ENCODE measurements around the gene MYO15B. TPM values are rescaled to one million over a fixed set of nuclear protein-coding genes. Genes with fewer than 3 reads are reported as not detected.

MYO15B gene
- total RNA-seq, 2 donors from 2014 or later = 38.4 to 45.0 TPM

DNA sequence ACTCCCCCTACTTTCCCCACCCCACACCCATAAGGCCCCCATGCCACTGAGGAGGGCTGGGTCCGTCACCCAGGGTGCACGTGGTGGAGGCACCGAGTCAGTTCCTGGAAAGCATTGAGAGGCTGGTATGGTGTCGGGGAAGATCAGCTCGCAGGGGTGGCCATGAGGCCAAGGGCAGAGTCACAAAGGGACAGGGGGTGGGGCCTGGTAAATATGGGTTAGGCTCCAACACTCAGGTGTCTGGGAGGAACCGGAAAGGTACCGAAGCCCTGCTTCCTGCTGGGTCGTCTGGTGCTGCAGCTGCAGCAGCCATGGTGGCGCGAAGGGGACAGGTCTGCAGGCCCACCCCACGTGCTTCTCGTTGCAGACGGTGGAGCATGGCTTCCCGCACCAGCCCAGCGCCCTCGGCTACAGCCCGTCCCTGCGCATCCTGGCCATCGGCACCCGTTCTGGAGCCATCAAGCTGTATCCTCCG is 31.9 kb upstream of the MYO15B start:
- Mint-ChIP-seq H3K27ac (no peak overlapping the region), H3K36me3 (no peaks in the 10 kb centered on the region), H3K9me3 (no peaks in the 10 kb centered on the region)
- DNase-seq (ENCODE audit: low spot score in 2 of 2) (no peak), ATAC-seq (no peak)

DNA sequence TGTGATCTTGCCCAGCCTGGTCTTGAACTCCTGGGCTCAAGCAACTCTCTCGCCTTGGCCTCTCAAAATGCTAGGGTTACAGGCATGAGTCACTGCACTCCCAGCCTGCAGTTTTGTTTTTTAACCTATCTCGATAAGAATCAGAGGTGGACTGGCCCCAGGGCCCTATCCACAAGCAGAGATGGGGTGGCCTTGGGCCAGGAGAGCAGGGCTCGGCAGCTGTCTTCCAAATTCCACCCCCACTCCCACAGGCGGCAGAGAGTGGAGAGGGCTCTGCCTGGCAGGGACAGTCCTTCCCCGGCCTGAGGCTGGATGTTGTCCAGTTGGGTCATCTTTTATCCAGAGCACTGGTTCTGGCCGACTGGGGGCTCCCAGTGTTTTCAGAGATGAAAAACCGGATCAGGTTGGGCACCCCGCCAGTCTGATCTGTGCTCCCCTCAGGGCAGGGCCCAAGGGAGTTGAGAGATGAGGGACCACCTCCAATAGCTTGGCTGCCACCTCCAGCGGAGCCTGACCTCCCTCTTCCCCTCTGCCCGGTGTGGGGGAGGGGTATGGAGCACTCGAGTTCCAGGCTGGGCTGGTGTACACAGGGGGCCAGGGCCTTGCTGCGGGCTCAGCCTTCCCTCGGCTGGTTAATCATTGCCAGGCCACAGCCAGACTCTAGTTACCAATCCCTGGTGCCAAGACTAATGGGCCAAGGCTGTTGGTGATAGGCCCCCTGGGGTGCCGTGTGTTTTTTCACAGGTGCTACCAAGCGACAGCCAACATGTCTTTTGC is 30.3 kb upstream of the MYO15B start:
- no peak overlapping the region for H3K27ac Mint-ChIP-seq
- no peaks in the 10 kb centered on the region for H3K9me3 Mint-ChIP-seq
- DNase-seq (ENCODE audit: low spot score in 2 of 2) (no peak), ATAC-seq (no peak)
- H3K36me3 Mint-ChIP-seq = no peaks in the 10 kb centered on the region

DNA sequence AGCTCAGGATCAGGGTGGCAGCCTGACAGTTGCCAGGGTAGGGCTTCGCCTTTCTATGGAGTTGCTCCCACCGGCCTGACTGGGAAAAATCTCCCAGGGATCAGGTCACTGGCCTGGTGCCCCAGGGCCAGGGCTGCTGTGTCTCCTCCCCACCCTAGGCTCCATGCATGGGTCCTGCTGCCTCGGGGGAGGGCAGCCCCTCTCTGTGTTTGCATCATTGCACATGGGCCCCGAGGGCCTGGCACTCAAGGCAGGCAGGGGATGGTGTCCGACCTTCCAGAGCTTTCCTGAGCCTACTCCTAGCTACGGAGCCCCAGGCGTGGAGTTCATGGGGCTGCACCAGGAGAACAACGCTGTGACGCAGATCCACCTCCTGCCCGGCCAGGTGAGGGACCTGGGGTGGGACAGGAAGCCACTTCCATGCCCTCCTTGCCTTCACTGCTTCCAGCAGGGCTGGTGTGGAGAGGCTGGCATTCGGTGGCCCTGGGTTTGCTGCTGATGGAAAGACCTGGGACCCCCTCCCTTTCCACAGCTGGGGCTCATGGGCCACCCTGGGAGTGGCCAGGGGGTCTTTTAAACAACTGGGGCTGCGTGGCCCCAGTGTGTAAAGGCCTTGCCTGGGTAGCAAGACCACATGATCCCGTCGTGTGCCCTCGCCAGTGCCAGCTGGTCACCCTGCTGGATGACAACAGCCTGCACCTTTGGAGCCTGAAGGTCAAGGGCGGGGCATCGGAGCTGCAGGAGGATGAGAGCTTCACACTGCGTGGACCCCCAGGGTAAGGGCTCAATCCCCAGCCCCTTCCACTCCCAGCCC is 29.5 kb upstream of the MYO15B start:
- Mint-ChIP-seq H3K9me3 (no peaks in the 10 kb centered on the region), H3K36me3 (no peaks in the 10 kb centered on the region), H3K27ac (no peak overlapping the region)
- DNase-seq (ENCODE audit: low spot score in 2 of 2) (no peak), ATAC-seq (no peak)

- no peak for ATAC-seq
- Mint-ChIP-seq H3K27ac (no peak overlapping the region), H3K9me3 (no peaks in the 10 kb centered on the region), H3K36me3 (no peaks in the 10 kb centered on the region)
- no peak for DNase-seq (ENCODE audit: low spot score in 2 of 2)
Observed at GRCh38 chr17:75558666-75559530, 28.7 kb upstream of the MYO15B start.

GRCh38 chr17:75559958-75560533 is 27.6 kb upstream of the MYO15B start:
- no peak overlapping the region for H3K27ac Mint-ChIP-seq
- no peak for ATAC-seq
- no peaks in the 10 kb centered on the region for H3K36me3 Mint-ChIP-seq
- DNase-seq (ENCODE audit: low spot score in 2 of 2) = no peak
- no peaks in the 10 kb centered on the region for H3K9me3 Mint-ChIP-seq

DNA sequence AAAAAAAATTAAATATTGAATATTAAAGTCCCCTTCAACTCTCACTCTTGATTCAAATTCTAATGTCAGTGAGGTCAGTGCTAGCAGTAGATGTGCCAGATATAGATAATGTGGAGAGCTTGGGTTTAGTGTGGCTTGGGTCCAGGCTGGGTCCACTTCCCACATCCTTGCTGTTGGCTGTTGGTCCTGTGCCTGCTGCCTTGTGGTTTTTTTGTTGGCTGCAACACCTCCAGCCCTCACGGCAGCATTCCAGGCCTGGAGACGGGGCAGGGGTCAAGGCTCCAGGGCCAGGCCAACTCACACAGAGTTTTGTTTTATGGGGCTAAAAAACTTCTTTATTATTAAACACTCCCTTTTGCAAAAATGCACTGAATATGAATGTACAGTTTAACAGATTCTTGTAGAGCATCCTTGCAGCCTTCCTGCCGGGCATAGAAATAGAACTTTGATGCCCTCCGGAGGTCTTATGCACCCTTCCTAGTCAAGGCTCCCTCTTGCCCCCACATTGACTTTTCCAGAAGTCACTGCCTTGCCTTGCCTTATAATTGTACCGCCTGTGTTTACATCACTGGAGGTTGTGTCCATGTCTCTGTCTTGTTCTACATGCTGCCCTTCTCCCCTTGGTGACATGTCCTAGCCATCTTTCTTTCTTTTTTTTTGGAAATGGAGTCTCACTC is 25.5 kb upstream of the MYO15B start:
- ATAC-seq (no peak), DNase-seq (ENCODE audit: low spot score in 2 of 2) (no peak)
- no peaks in the 10 kb centered on the region for H3K9me3 Mint-ChIP-seq
- H3K27ac Mint-ChIP-seq = peak overlapping the region in 1 of 2 donors; percentile 55
- H3K36me3 Mint-ChIP-seq = no peaks in the 10 kb centered on the region

GRCh38 chr17:75563063-75563758 is 24.4 kb upstream of the MYO15B start:
- Mint-ChIP-seq H3K9me3 (no peaks in the 10 kb centered on the region), H3K36me3 (no peaks in the 10 kb centered on the region), H3K27ac (no peak overlapping the region)
- ATAC-seq (no peak), DNase-seq (ENCODE audit: low spot score in 2 of 2) (no peak)

GRCh38 chr17:75564195-75564594 is 23.4 kb upstream of the MYO15B start:
- DNase-seq (ENCODE audit: low spot score in 2 of 2) (no peak), ATAC-seq (no peak)
- H3K36me3 Mint-ChIP-seq = no peaks in the 10 kb centered on the region
- no peaks in the 10 kb centered on the region for H3K9me3 Mint-ChIP-seq
- H3K27ac Mint-ChIP-seq = no peak overlapping the region

DNA sequence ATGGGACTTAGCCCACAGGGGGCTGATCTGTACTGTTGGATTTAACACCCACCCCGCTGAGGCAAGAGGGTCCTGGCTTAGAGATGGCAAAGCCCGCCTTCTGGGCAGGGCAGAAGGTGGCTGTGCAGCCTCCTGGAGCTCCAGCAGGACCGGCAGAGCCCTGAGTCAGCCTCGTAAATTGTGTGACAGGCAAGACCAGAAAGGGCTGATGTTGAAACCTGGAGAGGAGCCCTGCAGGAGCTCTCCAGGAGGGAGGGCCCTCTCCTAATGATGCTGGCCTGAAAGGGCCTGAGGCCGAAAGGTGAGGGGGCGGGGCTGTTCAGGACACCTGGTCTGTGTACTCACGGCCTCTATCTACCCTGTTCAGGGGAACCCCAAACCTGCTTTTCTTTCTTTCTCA is 22.5 kb upstream of the MYO15B start:
- DNase-seq (ENCODE audit: low spot score in 2 of 2) (no peak), ATAC-seq (no peak)
- Mint-ChIP-seq H3K36me3 (no peaks in the 10 kb centered on the region), H3K27ac (no peak overlapping the region), H3K9me3 (no peaks in the 10 kb centered on the region)

- Mint-ChIP-seq H3K27ac (peak overlapping the region in 1 of 2 donors; percentile 4), H3K36me3 (no peaks in the 10 kb centered on the region), H3K9me3 (no peaks in the 10 kb centered on the region)
- no peak for ATAC-seq
- no peak for DNase-seq (ENCODE audit: low spot score in 2 of 2)
Observed at GRCh38 chr17:75565618-75566017, 22.0 kb upstream of the MYO15B start.

- Mint-ChIP-seq H3K27ac (peak overlapping the region in 1 of 2 donors; percentile 63), H3K36me3 (no peaks in the 10 kb centered on the region), H3K9me3 (no peaks in the 10 kb centered on the region)
- ATAC-seq (no peak), DNase-seq (ENCODE audit: low spot score in 2 of 2) (no peak)
Observed at GRCh38 chr17:75566416-75566815, 21.2 kb upstream of the MYO15B start.

DNA sequence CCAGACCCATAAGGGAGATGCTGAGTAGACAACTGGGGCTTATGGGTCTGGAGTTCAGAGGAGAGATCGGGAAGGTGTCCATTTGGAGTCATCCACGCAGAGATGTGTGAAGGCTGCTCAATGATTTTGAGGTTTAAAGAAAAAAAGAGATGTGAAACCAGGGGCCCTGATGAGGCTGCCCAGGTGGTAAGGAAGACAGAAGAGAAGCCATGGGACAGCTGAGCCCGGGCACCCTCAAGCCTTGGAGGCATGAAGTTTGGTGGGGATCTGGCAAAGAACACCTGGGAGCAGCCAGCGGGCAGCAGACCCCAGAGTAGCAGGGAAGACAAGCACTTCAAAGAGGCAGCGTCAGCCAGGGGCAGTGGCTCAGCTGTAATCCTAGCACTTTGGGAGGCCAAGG is 20.8 kb upstream of the MYO15B start:
- DNase-seq (ENCODE audit: low spot score in 2 of 2) (no peak), ATAC-seq (no peak)
- Mint-ChIP-seq H3K9me3 (no peaks in the 10 kb centered on the region), H3K27ac (peak overlapping the region in 1 of 2 donors; percentile 63), H3K36me3 (no peaks in the 10 kb centered on the region)

- DNase-seq (ENCODE audit: low spot score in 2 of 2) (no peak), ATAC-seq (no peak)
- Mint-ChIP-seq H3K27ac (no peak overlapping the region), H3K9me3 (no peaks in the 10 kb centered on the region), H3K36me3 (no peaks in the 10 kb centered on the region)
Observed at GRCh38 chr17:75568412-75569255, 19.0 kb upstream of the MYO15B start.

- Mint-ChIP-seq H3K9me3 (no peaks in the 10 kb centered on the region), H3K27ac (no peak overlapping the region), H3K36me3 (no peaks in the 10 kb centered on the region)
- ATAC-seq (no peak), DNase-seq (ENCODE audit: low spot score in 2 of 2) (no peak)
Observed at GRCh38 chr17:75570034-75570676, 17.4 kb upstream of the MYO15B start.

All from activated naive CD4-positive, alpha-beta T cell treated with anti-CD3 and anti-CD28 coated beads, Interleukin-2, amount 50 U/mL, for 72 hours (primary cell).